Epithelial cell of prostate (primary cell): ENCODE results near the gene AVPR1B.
"Not testable (repeated sequence)": the region's sequence is repeated elsewhere in the genome, so short reads cannot be mapped to it uniquely, and the experiment has no call there.

Experiments used
- DNase-seq: peaks from one replicate; pipeline ENCODE4 v3.0.0-alpha.2; 2011; ENCODE audit warnings: low read depth, low spot score
- H3K27ac ChIP-seq: fragments of 450-650 bp; 2 replicates; pipeline ENCODE4 v1.5.1; 2017; ENCODE audit warnings: mild to moderate bottlenecking

The AVPR1B gene

DNA sequence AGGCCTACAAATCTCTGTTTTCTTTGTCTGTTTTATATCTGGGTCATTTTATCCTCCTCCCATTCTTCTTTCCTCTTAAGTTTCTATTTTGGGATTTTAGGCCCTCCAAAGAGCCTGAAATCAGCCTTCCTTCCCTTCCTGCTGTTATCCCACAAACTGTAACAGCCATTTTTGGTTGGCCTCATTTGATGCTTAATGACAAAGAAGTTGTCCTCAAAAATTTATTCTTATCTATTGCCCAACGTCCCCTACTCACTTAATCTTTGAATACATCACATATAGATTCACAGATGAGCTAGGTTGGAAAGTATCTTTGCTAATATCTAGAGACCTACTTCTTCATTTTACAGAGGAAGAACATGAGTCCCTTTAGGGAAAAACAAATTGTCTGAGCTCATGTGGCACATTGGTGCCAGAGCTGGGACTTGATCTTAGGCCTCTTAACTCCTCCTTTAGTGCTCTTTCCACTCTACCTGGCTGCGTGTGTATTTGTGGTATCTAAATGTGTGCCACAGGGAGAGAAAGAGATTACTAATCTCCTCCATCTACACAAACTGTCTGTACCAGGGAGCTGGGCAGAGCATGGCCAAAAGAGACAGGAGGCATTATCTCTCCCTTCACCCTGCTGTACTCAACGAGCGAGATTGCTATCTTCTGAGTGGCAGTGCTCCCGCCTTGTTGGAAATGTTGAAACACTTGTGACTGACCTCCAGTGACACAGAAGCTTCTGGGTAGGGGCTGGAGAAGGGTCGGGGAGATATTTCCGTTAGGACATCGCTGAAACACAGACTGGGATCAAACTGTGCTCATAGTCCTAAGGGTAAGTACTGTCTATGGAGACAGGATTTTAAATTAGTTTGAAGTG is 34.1 kb downstream of the AVPR1B start:
- H3K27ac ChIP-seq, result no peak overlapping the region
- DNase-seq, result no peak

DNA sequence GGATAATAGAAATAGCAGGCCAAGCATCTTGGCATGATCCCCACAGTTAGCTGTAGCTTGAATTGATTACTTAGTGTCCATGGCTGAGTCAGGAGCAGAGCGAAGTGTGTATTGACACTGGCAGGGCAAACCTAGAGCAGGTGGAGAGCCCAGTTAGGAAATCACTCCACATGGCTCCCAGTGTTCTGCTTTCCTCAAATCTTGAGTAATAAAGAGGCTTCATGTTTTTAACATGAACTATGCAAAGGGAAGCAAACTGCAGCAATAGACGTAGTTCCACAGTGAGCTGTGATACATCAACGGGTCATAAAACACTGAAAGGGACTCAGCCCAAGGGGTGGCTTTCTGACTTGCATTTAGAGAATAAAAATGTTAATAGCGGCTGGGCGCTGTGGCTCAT is 35.3 kb downstream of the AVPR1B start:
- H3K27ac ChIP-seq, result no peak overlapping the region
- no peak for DNase-seq

DNA sequence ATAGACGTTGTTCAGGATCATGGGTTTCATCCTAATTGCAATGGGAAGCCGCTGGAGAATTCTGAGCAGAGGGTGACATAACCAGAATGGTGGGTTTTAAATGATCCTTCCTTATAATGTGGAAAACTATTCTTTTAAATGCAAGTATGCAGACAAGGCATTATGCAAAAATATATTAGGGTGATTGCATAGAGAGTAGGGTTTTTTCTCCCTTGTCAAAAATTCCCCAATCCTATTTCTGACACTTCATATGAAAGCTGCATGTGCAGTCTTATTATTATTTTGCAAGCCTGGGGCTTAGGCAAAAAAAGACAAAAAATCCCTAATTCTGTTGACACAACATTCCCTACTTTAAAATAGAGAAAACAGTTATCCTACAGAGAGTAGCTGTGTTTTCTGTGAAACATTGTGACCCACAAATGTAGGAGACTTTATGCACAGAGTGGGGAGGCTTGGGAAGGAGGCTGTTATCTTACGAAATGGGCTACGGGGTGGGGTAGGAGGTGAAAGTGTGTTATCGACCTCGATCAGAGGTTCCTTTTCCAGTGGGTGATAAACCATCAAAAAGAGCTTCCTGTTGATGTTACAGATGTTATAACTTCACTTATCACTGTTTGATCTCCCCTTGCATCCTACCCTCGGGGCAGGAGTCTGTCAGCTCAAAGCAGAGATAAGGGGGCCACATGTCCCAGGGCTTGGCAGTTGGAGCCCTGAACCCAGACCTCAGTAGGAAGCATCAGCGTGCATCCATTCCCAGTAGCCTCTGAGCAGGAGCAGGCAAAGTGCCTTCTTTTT is 37.0 kb downstream of the AVPR1B start:
- no peak overlapping the region for H3K27ac ChIP-seq
- no peak for DNase-seq

DNA sequence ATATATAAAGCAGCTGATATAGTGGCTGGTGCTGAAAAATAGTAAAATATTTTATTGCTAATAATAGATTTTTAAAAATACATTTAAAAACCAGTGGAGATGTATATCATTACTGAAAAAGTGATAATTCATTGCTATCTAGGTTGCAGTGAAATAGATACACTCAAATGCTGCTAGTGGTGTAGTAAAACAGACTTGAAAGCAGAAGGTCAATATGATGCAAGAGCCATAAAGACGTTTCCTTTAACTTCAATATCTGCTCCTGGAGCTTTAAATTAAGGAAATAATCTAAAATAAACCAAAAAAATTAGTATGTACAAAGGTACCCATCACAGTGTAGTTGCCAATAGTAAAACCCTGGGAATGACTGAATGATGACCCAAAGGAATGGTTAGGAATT is 38.1 kb downstream of the AVPR1B start:
- DNase-seq, result no peak
- H3K27ac ChIP-seq, result no peak overlapping the region

DNA sequence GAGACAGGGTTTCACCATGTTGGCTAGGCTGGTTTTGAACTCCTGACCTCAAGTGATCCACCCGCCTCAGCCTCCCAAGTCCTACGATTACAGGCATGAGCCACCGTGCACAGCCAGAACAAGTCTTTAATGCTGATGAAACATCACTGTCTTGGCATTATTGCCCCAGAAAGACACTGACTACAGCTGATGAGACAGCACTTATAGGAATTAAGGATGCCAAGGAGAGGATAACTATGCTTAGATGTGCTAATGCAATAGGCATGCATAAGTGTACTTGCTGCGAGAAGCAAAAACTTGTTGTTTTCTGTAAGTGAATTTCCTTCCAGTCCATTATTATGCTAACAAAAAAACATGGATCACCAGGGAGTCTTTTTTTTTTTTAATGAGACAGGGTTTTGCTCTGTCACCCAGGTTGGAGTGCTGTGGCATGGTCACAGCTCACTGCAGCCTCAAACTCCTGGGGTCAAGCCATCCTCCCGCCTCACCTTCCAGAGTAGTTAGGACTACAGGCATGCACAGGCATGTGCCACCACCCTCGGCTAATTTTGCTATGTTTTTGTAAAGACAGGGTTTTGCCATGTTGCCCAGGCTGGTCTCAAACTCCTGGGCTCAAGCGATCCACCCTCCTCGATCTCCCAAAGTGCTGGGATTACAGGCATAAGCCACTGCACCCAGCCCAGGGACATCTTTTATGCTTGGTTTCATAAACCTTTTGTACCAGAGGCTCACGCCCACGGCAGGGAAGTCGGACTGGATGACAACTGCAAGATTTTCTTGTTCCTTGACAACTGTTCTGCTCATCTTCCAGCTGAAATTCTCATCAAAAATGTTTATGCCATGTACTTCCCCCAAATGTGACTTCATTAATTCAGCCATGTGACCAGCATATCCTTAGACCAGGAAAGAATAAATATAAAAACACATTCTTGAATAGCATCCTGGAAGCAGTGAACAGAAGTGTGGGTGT is 41.1 kb downstream of the AVPR1B start:
- peak; percentile 72 for DNase-seq
- peak overlapping the region; percentile 66 for H3K27ac ChIP-seq

DNA sequence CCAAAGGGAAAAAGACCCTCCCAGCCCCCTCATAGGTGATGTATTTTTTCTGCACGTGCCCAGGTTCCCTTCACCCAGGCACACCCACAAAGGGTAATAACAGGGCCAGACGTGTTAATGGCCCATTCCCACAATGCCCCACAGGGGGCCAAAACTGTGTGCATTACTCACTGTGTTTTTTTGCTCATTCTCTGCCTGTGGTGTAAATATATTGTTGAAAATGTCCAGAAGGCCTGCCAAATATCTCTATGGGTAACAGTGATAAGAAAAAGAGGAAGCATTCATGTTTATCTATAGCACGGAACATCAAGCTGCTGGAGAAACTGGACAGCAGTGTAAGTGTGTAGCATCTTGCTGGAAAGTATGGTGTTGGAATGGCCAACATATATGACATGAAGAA is 42.3 kb downstream of the AVPR1B start:
- no peak for DNase-seq
- no peak overlapping the region for H3K27ac ChIP-seq

DNA sequence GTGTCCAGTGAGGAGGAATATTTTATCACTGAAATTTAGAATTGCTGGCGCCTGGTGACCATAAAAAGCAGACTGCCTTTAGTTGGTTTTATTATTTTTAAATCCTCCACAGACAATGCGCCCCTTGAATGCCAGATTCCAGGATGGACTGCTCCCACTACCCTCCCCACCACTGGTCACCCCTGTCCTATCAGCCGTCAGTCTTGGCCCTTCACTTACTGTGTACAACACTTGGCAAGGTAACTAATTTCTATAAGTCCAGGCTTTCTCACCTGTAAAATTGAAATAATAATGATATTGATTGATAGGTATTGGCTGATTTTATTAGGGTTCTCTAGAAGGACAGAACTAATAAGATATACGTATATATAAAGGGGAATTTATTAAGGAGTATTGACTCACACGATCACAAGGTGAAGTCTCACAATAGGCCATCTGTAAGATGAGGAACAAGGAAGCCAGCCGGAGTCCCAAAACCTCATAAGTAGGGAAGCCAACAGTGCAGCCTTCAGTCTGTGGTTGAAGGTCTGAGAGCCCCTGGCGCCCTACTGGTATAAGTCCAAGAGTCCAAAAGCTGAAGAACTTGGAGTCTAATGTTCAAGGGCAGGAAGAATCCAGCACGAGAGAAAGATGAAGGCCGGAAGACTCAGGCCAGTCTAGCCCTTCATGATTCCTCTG is 46.4 kb downstream of the AVPR1B start:
- H3K27ac ChIP-seq, result no peak overlapping the region
- DNase-seq, result no peak

DNA sequence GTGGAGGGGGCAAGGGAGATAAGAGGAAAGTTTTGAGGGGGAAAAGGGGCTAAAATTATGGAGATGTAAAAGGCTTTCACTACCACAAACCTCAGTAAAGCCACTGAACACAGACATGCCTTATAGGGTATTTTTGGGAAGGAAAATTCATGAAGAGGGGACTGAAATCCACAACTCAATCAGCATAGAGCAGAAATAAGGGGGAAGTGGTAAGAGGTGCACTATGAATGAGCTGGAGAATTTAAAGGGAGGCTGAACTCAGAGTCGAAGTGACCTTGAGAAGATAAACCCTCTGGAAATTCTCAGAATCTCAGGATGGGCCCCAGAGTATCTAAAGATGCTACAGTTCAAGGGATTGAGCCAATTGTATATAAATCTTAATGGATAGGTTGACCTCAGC is 48.9 kb downstream of the AVPR1B start:
- no peak for DNase-seq
- no peak overlapping the region for H3K27ac ChIP-seq

DNA sequence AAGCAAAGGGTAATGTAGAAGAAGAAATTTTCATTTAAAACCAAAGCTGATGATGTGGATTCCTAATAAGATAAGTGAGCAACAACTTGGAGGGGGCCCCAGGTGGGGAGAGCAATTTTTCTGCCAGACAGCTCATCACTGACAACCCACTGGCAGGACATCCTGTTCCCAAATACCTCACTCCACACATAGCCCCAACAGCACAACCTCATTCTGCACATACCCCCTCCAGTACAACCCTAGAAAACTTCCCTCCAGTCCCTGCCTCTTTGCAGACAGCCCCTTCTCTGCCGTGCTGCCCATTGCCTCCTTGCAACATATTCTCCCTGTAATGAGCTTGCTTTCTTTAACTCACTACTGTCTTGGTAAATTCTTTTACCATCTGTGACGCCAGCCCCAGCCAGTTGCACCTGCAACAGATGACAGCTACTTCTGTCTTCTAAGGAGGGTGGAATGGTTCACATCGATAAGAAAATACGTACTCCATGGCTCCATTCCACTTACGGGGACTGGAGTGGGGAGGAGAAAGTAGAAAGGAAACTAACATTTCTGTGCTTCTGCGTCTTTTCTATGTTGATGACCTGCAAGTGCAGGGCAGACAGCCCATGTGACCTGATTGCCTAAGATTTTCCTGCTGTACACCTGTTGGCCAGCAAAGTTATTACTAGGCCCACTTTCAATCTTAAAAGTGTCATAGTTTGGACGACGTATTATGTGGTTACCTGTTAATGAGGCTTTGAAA is 49.5 kb downstream of the AVPR1B start:
- no peak for DNase-seq
- H3K27ac ChIP-seq, result no peak overlapping the region

DNA sequence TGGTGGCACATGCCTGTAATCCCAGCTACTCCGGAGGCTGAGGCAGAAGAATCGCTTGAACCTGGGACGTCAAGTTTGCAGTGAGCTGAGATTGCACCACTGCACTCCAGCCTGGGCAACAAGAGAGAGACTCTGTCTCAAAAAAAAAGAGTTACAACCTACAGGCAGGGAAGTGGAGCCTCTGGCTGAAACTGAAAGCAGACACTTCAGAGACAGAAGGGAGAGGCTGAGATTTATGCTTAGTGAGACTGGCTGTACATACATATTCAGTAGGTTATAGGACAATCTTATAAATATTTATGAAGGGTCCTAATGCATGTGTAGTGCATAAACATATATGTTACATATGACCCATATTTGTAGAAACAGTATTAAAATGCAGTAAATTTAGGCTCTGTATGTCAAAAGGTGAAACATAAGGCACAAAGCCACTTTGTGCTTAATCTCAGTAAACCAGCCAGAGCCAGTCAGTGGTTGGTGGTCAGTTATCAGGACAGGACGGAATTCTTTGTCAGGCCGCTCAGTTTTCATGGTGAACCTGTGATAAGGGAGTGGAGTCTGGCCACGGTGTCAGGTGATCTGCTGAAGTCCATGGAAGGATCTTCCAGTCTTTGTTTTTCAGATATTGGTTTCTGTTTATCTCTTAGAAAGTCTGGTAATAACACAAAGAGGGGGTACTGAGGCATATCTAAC is 50.6 kb downstream of the AVPR1B start:
- DNase-seq, result no peak
- H3K27ac ChIP-seq, result no peak overlapping the region

DNA sequence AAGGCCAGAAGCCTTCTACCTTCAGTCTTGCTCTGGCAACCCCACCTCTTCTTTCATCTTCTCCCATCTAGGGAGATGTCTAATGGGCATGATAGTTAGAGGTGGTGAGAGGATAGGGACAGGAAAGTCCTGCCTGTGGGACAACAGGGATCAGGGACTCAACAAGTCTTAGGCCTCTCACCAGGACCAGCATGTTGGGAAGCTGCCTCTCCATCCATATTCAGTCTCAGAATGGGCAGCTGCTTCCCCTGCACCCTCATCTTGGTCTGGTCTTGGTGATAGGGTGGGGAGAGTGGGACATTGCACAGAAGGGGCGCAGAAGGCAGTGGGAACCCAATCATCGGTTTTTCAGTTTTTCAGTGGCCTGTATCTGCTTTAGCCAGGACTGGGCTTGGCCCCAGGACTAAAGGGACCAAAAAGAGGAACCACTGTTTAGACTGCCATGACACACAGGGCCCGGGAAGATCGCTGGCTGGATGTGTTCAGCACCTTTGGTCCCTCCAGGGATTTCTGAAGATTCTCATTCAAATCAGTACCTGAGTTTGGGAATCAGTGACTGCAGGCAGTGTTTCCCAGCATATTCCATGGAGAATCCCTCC is 51.5 kb downstream of the AVPR1B start:
- no peak for DNase-seq
- no peak overlapping the region for H3K27ac ChIP-seq

DNA sequence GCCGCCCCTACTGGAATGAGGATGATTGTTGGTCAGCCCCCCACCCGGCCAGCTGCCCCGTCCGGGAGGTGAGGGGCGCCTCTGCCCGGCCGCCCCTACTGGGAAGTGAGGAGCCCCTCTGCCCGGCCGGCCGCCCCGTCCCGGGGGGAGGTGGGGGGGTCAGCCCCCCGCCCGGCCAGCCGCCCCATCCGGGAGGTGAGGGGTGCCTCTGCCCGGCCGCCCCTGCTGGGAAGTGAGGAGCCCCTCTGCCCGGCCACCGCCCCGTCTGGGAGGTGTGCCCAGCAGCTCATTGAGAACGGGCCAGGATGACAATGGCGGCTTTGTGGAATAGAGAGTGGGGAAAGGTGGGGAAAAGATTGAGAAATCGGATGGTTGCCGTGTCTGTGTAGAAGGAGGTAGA is 52.7 kb downstream of the AVPR1B start:
- not testable (repeated sequence) for DNase-seq, H3K27ac ChIP-seq

DNA sequence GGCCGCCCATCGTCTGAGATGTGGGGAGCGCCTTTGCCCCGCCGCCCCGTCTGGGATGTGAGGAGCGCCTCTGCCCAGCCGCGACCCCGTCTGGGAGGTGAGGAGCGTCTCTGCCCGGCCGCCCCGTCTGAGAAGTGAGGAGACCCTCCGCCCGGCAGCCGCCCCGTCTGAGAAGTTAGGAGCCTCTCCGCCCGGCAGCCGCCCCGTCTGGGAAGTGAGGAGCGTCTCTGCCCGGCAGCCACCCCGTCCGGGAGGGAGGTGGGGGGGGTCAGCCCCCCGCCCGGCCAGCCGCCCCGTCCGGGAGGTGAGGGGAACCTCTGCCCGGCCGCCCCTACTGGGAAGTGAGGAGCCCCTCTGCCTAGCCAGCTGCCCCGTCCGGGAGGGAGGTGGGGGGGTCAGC is 53.2 kb downstream of the AVPR1B start:
- not testable (repeated sequence) for DNase-seq, H3K27ac ChIP-seq

DNA sequence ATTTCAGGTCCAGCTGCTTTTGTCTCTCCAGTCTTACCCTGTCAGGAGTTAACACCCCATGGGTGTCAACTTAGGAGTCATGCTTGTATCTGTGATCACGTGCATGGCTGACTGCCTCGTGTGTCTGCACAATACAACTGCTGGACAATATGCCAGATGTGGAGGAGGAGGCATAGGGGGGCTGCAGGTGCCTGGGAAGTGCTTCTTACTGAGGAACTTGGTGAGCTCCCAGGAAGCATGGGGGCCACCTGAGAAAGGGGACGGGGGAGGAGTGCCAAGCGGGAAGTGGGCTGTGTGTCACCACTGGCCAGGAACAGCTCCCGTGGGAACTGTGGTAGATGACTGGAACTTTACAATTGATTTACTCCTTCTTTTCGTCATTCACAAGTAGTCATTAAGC is 54.7 kb downstream of the AVPR1B start:
- DNase-seq, result no peak

DNA sequence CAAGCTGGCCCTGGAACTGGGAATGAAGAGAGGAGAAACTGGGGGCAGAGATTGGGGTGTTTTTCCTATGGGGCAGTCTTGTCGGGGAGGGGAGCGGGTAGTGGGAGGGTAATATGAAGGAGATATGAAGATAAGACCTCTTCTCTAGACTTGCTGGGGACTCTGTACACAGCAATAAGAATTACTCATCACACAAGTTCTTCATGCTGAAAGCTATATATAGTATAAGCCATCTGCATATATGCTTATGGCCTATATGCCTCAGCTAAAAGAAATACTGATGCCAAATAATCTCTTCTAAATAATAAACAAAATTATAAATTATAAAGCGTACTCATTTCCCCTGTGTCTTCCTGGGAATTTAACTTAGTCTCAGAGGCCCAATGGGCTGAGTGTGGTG is 56.3 kb downstream of the AVPR1B start:
- no peak overlapping the region for H3K27ac ChIP-seq
- no peak for DNase-seq

More for the DNA sequence above, 54.7 kb downstream of the AVPR1B start:
- H3K27ac ChIP-seq, result no peak overlapping the region
